GM23338 (cell line): ENCODE results near the gene TNS3. TPM values are rescaled to one million over a fixed set of nuclear protein-coding genes. Genes with fewer than 3 reads are reported as not detected.
A peak's percentile ranks its signal among the peaks of the same experiment; 100 is the strongest.

ENCODE experiments used
- ATAC-seq: fragments of 200-7000 bp; cut with Tn5 transposase; 3 replicates; pipeline ENCODE4 v1.9.1; 2020
- DNase-seq: peaks from one replicate; pipeline ENCODE4 v3.0.0-alpha.2; 2015; ENCODE audit warnings: low spot score
- H2AFZ ChIP-seq: fragments of 200-600 bp; sonication (generic); 2 replicates; pipeline ENCODE4 v1.8.0; 2016; ENCODE audit warnings: antibody characterized with exemption, mild to moderate bottlenecking, moderate library complexity
- H3F3A ChIP-seq: fragments of 200-600 bp; sonication (generic); replicated peaks from 2 replicates; pipeline ENCODE4 v1.8.0; 2017; ENCODE audit warnings: antibody characterized with exemption, mixed run types, low read depth
- H3K27ac ChIP-seq: fragments of 200-600 bp; sonication (generic); 2 replicates; pipeline ENCODE4 v1.6.1; 2016; ENCODE audit warnings: low read depth
- H3K27me3 ChIP-seq: fragments of 200-600 bp; sonication (generic); 2 replicates; pipeline ENCODE4 v1.8.0; 2016; ENCODE audit warnings: mild to moderate bottlenecking, mixed run types, moderate library complexity; ENCODE audit not compliant: insufficient read depth
- H3K36me3 ChIP-seq: fragments of 200-600 bp; sonication (generic); 2 replicates; pipeline ENCODE4 v1.8.0; 2016; ENCODE audit warnings: mild to moderate bottlenecking; ENCODE audit not compliant: insufficient read depth
- H3K4me1 ChIP-seq: fragments of 200-600 bp; sonication (generic); 2 replicates; pipeline ENCODE4 v1.8.0; 2016; ENCODE audit warnings: mild to moderate bottlenecking, moderate library complexity; ENCODE audit not compliant: insufficient read depth
- H3K4me2 ChIP-seq: fragments of 200-600 bp; sonication (generic); 2 replicates; pipeline ENCODE4 v1.7.1; 2017; ENCODE audit warnings: mixed run types
- H3K4me3 ChIP-seq: fragments of 200-600 bp; sonication (generic); 2 replicates; pipeline ENCODE4 v1.6.1; 2016; ENCODE audit warnings: mixed run types
- H3K79me2 ChIP-seq: fragments of 200-600 bp; sonication (generic); replicated peaks from 2 replicates; pipeline ENCODE4 v1.8.0; 2017; ENCODE audit warnings: mild to moderate bottlenecking; ENCODE audit not compliant: insufficient read depth
- H3K9me2 ChIP-seq: fragments of 200-600 bp; sonication (generic); 2 replicates; pipeline ENCODE4 v1.8.0; 2017; ENCODE audit not compliant: insufficient read depth
- H4K20me1 ChIP-seq: fragments of 200-600 bp; sonication (generic); replicated peaks from 2 replicates; pipeline ENCODE4 v1.8.0; 2017; ENCODE audit warnings: mild to moderate bottlenecking; ENCODE audit not compliant: insufficient read depth
- H3K27ac Mint-ChIP-seq: 2 replicates; pipeline ENCODE4 v1.8.0; 2020; ENCODE audit warnings: inconsistent platforms, mild to moderate bottlenecking, moderate library complexity, mixed read lengths
- H3K27me3 Mint-ChIP-seq: 3 replicates; pipeline ENCODE4 v1.8.0; 2022; ENCODE audit warnings: low read depth, mild to moderate bottlenecking, moderate library complexity, mixed read lengths, inconsistent platforms; ENCODE audit not compliant: insufficient read depth, poor library complexity
- H3K36me3 Mint-ChIP-seq: 3 replicates; pipeline ENCODE4 v1.8.0; 2021; ENCODE audit warnings: low read depth, mild to moderate bottlenecking, inconsistent platforms, moderate library complexity, mixed read lengths
- H3K4me1 Mint-ChIP-seq: 3 replicates; pipeline ENCODE4 v1.8.0; 2020; ENCODE audit warnings: mild to moderate bottlenecking, inconsistent platforms, mixed read lengths
- H3K4me3 Mint-ChIP-seq: 3 replicates; pipeline ENCODE4 v1.8.0; 2021; ENCODE audit warnings: moderate library complexity, mild to moderate bottlenecking, inconsistent platforms, mixed read lengths
- H3K9me3 Mint-ChIP-seq: 3 replicates; pipeline ENCODE4 v1.8.0; 2020; ENCODE audit warnings: moderate library complexity, mild to moderate bottlenecking, inconsistent platforms, mixed read lengths
- ETS1 ChIP-seq: IDR thresholded peaks from 2 replicates; pipeline ENCODE4 v1.6.1; 2016; ENCODE audit warnings: antibody characterized with exemption
- ZNF331 ChIP-seq: fragments of 250-450 bp; sonication (Bioruptor Pico); IDR thresholded peaks from 2 replicates; pipeline ENCODE4 v1.5.0; 2020; ENCODE audit warnings: low read depth, mild to moderate bottlenecking, moderate library complexity
- ZNF462 ChIP-seq: fragments of 250-450 bp; sonication (Bioruptor Pico); IDR thresholded peaks from 2 replicates; pipeline ENCODE4 v1.5.0; 2020; ENCODE audit warnings: mild to moderate bottlenecking, moderate library complexity
- polyA plus RNA-seq: library from polyadenylated mRNA; unstranded; fragments of >200 nt; fragmentation: Nextera tagmentation; extraction: Ambion mirVana; gene quantifications from 2 replicates; pipeline ENCODE4 v1.2.1, GENCODE V29; 2016
- total RNA-seq: library from RNA; depleted of rRNA; stranded (reverse); fragments of >200 nt; shearing (Covaris generic); gene quantifications from 2 replicates; pipeline ENCODE4 v1.2.3, GENCODE V29; 2014

The TNS3 gene
- total and polyA plus RNA-seq, 2 experiments from 2014 or later, result 6.2 to 28.7 TPM

- TF ChIP-seq ZNF462 (CRISPR knock-in tag), result no peak
- no peak for TF ChIP-seq ETS1
- TF ChIP-seq ZNF331 (CRISPR knock-in tag), result no peak
Measured at GRCh38 chr7:47559306-47560220, 22.3 kb downstream of the TNS3 start (continued).

- H3K4me3 Mint-ChIP-seq, result no peak overlapping the region
- H3K9me3 Mint-ChIP-seq, result no peaks in the 10 kb centered on the region
- Histone ChIP-seq H3F3A (0 out of 2 replicates have a peak, but pooled peaks cover 3% of the 10 kb centered on the region), H3K36me3 (no peaks in the 10 kb centered on the region), H3K9me2 (no peaks in the 10 kb centered on the region), H3K79me2 (peaks cover 64% of the 10 kb centered on the region), H3K27me3 (no peaks in the 10 kb centered on the region), H3K4me2 (no peak overlapping the region), H3K27ac (no peak overlapping the region), H2AFZ (no peak overlapping the region), H3K4me1 (peaks cover 13% of the 10 kb centered on the region), H4K20me1 (no peaks in the 10 kb centered on the region; the same call in 1 of the 2 replicates), H3K4me3 (no peak overlapping the region)
- H3K4me1 Mint-ChIP-seq, result peaks cover 23% of the 10 kb centered on the region
- H3K27me3 Mint-ChIP-seq, result peaks cover 9% of the 10 kb centered on the region
- no peak overlapping the region for H3K27ac Mint-ChIP-seq
- peaks cover 8% of the 10 kb centered on the region; the same call in 2 of the 3 replicates for H3K36me3 Mint-ChIP-seq
- DNase-seq (peak; percentile 43), ATAC-seq (peak; percentile 73)
- TF ChIP-seq ZNF462 (CRISPR knock-in tag), result no peak
Measured at GRCh38 chr7:47557694-47558670, 23.9 kb downstream of the TNS3 start.
